ENCODE results near the gene ZNHIT6.
"Not testable (repeated sequence)": the region's sequence is repeated elsewhere in the genome, so short reads cannot be mapped to it uniquely, and the experiment has no call there.

The ZNHIT6 gene

GRCh38 chr1:85655315-85655714 is 52.9 kb downstream of the ZNHIT6 start:
- Histone ChIP-seq H3K27me3 (ENCODE audit: insufficient read depth, insufficient read length) (no peaks in the 10 kb centered on the region), H3K9ac (ENCODE audit: insufficient read length, low read depth) (no peak overlapping the region), H3K4me3 (ENCODE audit: insufficient read length, low read depth) (no peak overlapping the region), H3K4me1 (ENCODE audit: insufficient read depth, insufficient read length) (no peaks in the 10 kb centered on the region), H3K9me3 (ENCODE audit: insufficient read depth, low read length) (no peaks in the 10 kb centered on the region), H3K36me3 (ENCODE audit: insufficient read depth, insufficient read length, low read length) (peaks cover 41% of the 10 kb centered on the region)
- no peak for TF ChIP-seq YY1 (IDR thresholded peaks at IDR 0.05; ENCODE audit: insufficient read depth, insufficient read length)
- TF ChIP-seq ZNF274 (IDR thresholded peaks at IDR 0.05; ENCODE audit: low read depth, low read length) = no peak
- no peak for TF ChIP-seq SUZ12 (IDR thresholded peaks at IDR 0.05; ENCODE audit: extremely low read depth, insufficient read depth, insufficient read length)
- DNase-seq (ENCODE audit: low read depth, low spot score) = no peak

- Histone ChIP-seq H3K36me3 (ENCODE audit: insufficient read depth, insufficient read length, low read length) (peaks cover 42% of the 10 kb centered on the region), H3K27me3 (ENCODE audit: insufficient read depth, insufficient read length) (no peaks in the 10 kb centered on the region), H3K4me1 (ENCODE audit: insufficient read depth, insufficient read length) (no peaks in the 10 kb centered on the region), H3K4me3 (ENCODE audit: insufficient read length, low read depth) (no peak overlapping the region), H3K9me3 (ENCODE audit: insufficient read depth, low read length) (peaks cover 1% of the 10 kb centered on the region; the same call in 1 of the 2 replicates), H3K9ac (ENCODE audit: insufficient read length, low read depth) (no peak overlapping the region)
- no peak for TF ChIP-seq ZNF274 (IDR thresholded peaks at IDR 0.05; ENCODE audit: low read depth, low read length)
- no peak for TF ChIP-seq SUZ12 (IDR thresholded peaks at IDR 0.05; ENCODE audit: extremely low read depth, insufficient read depth, insufficient read length)
- no peak for TF ChIP-seq YY1 (IDR thresholded peaks at IDR 0.05; ENCODE audit: insufficient read depth, insufficient read length)
- DNase-seq (ENCODE audit: low read depth, low spot score) = no peak
Measured at GRCh38 chr1:85654066-85654782, 54.0 kb downstream of the ZNHIT6 start.

GRCh38 chr1:85652327-85652726 is 55.9 kb downstream of the ZNHIT6 start:
- peaks cover 15% of the 10 kb centered on the region; the same call in 1 of the 2 replicates for H3K9me3 ChIP-seq (ENCODE audit: insufficient read depth, low read length)
- H3K9ac ChIP-seq (ENCODE audit: insufficient read length, low read depth) = no peak overlapping the region
- no peak overlapping the region for H3K4me3 ChIP-seq (ENCODE audit: insufficient read length, low read depth)
- no peaks in the 10 kb centered on the region for H3K4me1 ChIP-seq (ENCODE audit: insufficient read depth, insufficient read length)
- TF ChIP-seq ZNF274 (IDR thresholded peaks at IDR 0.05; ENCODE audit: low read depth, low read length) (no peak), SUZ12 (IDR thresholded peaks at IDR 0.05; ENCODE audit: extremely low read depth, insufficient read depth, insufficient read length) (no peak), YY1 (IDR thresholded peaks at IDR 0.05; ENCODE audit: insufficient read depth, insufficient read length) (no peak)
- no peak for DNase-seq (ENCODE audit: low read depth, low spot score)
- H3K27me3 ChIP-seq (ENCODE audit: insufficient read depth, insufficient read length) = no peaks in the 10 kb centered on the region
- peaks cover 40% of the 10 kb centered on the region for H3K36me3 ChIP-seq (ENCODE audit: insufficient read depth, insufficient read length, low read length)

DNA sequence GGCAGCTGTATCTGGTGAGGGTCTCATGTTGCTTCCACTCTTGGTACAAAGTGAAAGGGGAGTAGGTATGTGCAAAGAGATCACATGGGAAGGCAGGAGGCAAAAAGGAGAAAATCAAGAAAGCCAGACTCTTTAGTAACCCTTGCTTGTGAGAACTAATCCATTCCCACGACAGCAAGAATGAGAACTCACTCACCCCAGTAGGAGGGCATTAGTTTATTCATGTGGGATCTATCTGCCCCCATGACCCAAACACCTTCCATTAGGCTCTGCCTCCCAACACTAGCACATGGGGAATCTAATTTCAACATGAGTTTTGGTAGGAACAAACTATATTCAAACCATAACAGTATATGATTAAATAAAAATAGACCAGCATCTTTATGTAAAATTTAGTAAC is 57.6 kb downstream of the ZNHIT6 start:
- TF ChIP-seq SUZ12 (IDR thresholded peaks at IDR 0.05; ENCODE audit: extremely low read depth, insufficient read depth, insufficient read length) = no peak
- no peak for TF ChIP-seq YY1 (IDR thresholded peaks at IDR 0.05; ENCODE audit: insufficient read depth, insufficient read length)
- TF ChIP-seq ZNF274 (IDR thresholded peaks at IDR 0.05; ENCODE audit: low read depth, low read length) = no peak
- no peaks in the 10 kb centered on the region for H3K27me3 ChIP-seq (ENCODE audit: insufficient read depth, insufficient read length)
- H3K9me3 ChIP-seq (ENCODE audit: insufficient read depth, low read length) = peaks cover 15% of the 10 kb centered on the region; the same call in 1 of the 2 replicates
- no peak overlapping the region for H3K4me3 ChIP-seq (ENCODE audit: insufficient read length, low read depth)
- H3K4me1 ChIP-seq (ENCODE audit: insufficient read depth, insufficient read length) = no peaks in the 10 kb centered on the region
- H3K9ac ChIP-seq (ENCODE audit: insufficient read length, low read depth) = no peak overlapping the region
- DNase-seq (ENCODE audit: low read depth, low spot score) = peak; percentile 38
- peaks cover 33% of the 10 kb centered on the region for H3K36me3 ChIP-seq (ENCODE audit: insufficient read depth, insufficient read length, low read length)

DNA sequence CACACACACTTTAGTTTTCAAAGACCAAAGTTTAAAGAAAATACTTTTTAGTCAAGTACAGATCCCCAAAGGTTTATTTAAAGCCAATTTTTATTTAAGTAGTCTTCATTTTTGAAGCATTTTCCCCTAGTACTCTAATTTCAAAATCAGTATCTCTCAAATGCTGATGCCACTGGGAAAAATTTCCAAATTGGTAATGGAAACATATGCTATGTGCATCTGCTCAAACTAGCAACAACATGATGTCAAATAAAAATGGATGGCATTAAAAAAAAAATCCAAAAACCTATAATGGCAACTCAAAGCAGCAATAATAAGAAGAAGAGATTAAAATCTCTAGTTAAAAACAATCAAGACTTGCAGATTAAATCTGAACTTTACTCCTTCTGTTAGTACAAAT is 58.6 kb downstream of the ZNHIT6 start:
- H3K9me3 ChIP-seq (ENCODE audit: insufficient read depth, low read length) = peaks cover 15% of the 10 kb centered on the region; the same call in 1 of the 2 replicates
- no peaks in the 10 kb centered on the region for H3K27me3 ChIP-seq (ENCODE audit: insufficient read depth, insufficient read length)
- H3K36me3 ChIP-seq (ENCODE audit: insufficient read depth, insufficient read length, low read length) = peaks cover 32% of the 10 kb centered on the region
- no peak overlapping the region for H3K4me3 ChIP-seq (ENCODE audit: insufficient read length, low read depth)
- no peak for DNase-seq (ENCODE audit: low read depth, low spot score)
- no peaks in the 10 kb centered on the region for H3K4me1 ChIP-seq (ENCODE audit: insufficient read depth, insufficient read length)
- TF ChIP-seq YY1 (IDR thresholded peaks at IDR 0.05; ENCODE audit: insufficient read depth, insufficient read length) (no peak), SUZ12 (IDR thresholded peaks at IDR 0.05; ENCODE audit: extremely low read depth, insufficient read depth, insufficient read length) (no peak), ZNF274 (IDR thresholded peaks at IDR 0.05; ENCODE audit: low read depth, low read length) (no peak)
- H3K9ac ChIP-seq (ENCODE audit: insufficient read length, low read depth) = no peak overlapping the region

DNA sequence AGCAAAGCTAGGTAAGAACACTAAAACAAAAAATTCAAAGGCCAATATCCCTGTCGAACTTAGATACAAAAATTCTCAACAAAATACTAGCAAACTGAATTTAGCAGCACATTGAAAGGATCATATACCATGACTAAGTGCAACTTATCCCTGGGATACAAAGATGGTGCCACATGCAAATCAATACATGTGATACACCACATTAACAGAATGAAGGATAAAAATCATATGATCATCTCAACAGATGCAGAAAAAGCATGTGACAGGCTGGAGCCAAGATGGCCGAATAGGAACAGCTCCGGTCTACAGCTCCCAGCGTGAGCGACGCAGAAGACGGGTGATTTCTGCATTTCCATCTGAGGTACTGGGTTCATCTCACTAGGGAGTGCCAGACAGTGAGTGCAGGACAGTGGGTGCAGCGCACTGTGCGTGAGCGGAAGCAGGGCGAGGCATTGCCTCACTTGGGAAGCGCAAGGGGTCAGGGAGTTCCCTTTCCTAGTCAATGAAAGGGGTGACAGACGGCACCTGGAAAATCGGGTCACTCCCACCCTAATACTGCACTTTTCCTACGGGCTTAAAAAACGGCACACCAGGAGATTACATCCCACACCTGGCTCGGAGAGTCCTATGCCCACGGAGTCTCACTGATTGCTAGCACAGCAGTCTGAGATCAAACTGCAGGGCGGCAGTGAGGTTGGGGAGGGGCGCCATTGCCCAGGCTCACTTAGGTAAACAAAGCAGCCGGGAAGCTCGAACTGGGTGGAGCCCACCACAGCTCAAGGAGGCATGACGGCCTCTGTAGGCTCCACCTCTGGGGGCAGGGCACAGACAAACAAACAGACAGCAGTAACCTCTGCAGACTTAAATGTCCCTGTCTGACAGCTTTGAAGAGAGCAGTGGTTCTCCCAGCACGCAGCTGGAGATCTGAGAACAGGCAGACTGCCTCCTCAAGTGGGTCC is 66.4 kb downstream of the ZNHIT6 start:
- peak; percentile 56 for DNase-seq (ENCODE audit: low read depth, low spot score)
- H3K9ac ChIP-seq (ENCODE audit: insufficient read length, low read depth); H3K36me3 ChIP-seq (ENCODE audit: insufficient read depth, insufficient read length, low read length); H3K27me3 ChIP-seq (ENCODE audit: insufficient read depth, insufficient read length); H3K4me3 ChIP-seq (ENCODE audit: insufficient read length, low read depth); H3K4me1 ChIP-seq (ENCODE audit: insufficient read depth, insufficient read length): not testable (repeated sequence)
- peaks cover 26% of the 10 kb centered on the region for H3K9me3 ChIP-seq (ENCODE audit: insufficient read depth, low read length)

GRCh38 chr1:85639920-85640319 is 68.3 kb downstream of the ZNHIT6 start:
- not testable (repeated sequence) for H3K36me3 ChIP-seq (ENCODE audit: insufficient read depth, insufficient read length, low read length); H3K4me1 ChIP-seq (ENCODE audit: insufficient read depth, insufficient read length); DNase-seq (ENCODE audit: low read depth, low spot score); H3K9ac ChIP-seq (ENCODE audit: insufficient read length, low read depth); H3K27me3 ChIP-seq (ENCODE audit: insufficient read depth, insufficient read length); H3K4me3 ChIP-seq (ENCODE audit: insufficient read length, low read depth)
- H3K9me3 ChIP-seq (ENCODE audit: insufficient read depth, low read length) = peaks cover 30% of the 10 kb centered on the region

All from NT2/D1 (cell line).